Activated naive CD8-positive, alpha-beta T cell treated with anti-CD3 and anti-CD28 coated beads, Interleukin-2, amount 10 ng/mL, durations not matched to agents 7 days and 5 days (primary cell): Measurements from ENCODE around the gene CALR3. TPM values are rescaled to one million over a fixed set of nuclear protein-coding genes. Genes with fewer than 3 reads are reported as not detected.

Experiments
- ATAC-seq: fragments of 150-1000 bp; cut with Tn5 transposase; one replicate; pipeline ENCODE4 v1.10.0; 2021; ENCODE audit warnings: low read depth, moderate library complexity
- POLR2A ChIA-PET: fragments of 350-600 bp; sonication (Branson Sonifier 250); formaldehyde crosslinking; loops from one replicate; lab custom pipeline; 2021; ENCODE audit warnings: antibody characterized with exemption; lab: Charles Lee
- DNase-seq: peaks from one replicate; pipeline ENCODE4 v3.0.0; 2021
- H3K27ac Mint-ChIP-seq: one replicate; pipeline ENCODE4 v1.8.0; 2022; ENCODE audit warnings: mild to moderate bottlenecking, mixed read lengths
- H3K27me3 Mint-ChIP-seq: one replicate; pipeline ENCODE4 v1.8.0; 2022; ENCODE audit warnings: mild to moderate bottlenecking, moderate library complexity, mixed read lengths
- H3K36me3 Mint-ChIP-seq: one replicate; pipeline ENCODE4 v1.8.0; 2021; ENCODE audit warnings: mild to moderate bottlenecking, mixed read lengths
- H3K4me1 Mint-ChIP-seq: one replicate; pipeline ENCODE4 v1.8.0; 2021; ENCODE audit warnings: mixed read lengths
- H3K4me3 Mint-ChIP-seq: one replicate; pipeline ENCODE4 v1.8.0; 2022; ENCODE audit warnings: mild to moderate bottlenecking, moderate library complexity, mixed read lengths
- H3K9me3 Mint-ChIP-seq: one replicate; pipeline ENCODE4 v1.8.0; 2021; ENCODE audit warnings: mixed read lengths
- total RNA-seq, 2 experiments: library from RNA; stranded (reverse); gene quantifications; one replicate each; pipeline ENCODE4 v1.2.3, GENCODE V29; 2021

Gene CALR3
- total RNA-seq, 2 experiments from 2014 or later: not detected

DNA sequence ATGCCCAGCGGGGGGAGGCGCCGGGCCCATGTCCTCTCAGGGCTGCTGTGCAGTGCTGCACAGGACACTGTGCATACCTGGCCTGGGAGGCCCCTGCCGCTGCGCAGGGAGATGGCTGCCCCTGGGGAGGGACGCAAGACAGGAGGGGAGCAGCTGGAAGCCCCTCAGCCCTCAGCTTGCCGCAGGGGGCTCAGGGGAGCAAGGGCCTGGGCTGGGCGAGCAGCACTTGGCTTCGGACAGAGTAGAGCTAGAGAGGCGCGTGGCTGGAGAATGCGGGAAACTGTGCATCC is 35.4 kb upstream of the CALR3 start:
- no peak for ATAC-seq
- peaks cover 17% of the 10 kb centered on the region for H3K36me3 Mint-ChIP-seq
- H3K9me3 Mint-ChIP-seq: no peaks in the 10 kb centered on the region
- H3K4me1 Mint-ChIP-seq: no peaks in the 10 kb centered on the region
- no peak for DNase-seq
- H3K27me3 Mint-ChIP-seq: no peaks in the 10 kb centered on the region
- no peak overlapping the region for H3K4me3 Mint-ChIP-seq
- POLR2A ChIA-PET: interaction anchor here (0.6 kb wide), 1 partner anchor 387 kb away, joined by 3 read pairs; no protein-coding TSS in a partner anchor
- no peak overlapping the region for H3K27ac Mint-ChIP-seq

DNA sequence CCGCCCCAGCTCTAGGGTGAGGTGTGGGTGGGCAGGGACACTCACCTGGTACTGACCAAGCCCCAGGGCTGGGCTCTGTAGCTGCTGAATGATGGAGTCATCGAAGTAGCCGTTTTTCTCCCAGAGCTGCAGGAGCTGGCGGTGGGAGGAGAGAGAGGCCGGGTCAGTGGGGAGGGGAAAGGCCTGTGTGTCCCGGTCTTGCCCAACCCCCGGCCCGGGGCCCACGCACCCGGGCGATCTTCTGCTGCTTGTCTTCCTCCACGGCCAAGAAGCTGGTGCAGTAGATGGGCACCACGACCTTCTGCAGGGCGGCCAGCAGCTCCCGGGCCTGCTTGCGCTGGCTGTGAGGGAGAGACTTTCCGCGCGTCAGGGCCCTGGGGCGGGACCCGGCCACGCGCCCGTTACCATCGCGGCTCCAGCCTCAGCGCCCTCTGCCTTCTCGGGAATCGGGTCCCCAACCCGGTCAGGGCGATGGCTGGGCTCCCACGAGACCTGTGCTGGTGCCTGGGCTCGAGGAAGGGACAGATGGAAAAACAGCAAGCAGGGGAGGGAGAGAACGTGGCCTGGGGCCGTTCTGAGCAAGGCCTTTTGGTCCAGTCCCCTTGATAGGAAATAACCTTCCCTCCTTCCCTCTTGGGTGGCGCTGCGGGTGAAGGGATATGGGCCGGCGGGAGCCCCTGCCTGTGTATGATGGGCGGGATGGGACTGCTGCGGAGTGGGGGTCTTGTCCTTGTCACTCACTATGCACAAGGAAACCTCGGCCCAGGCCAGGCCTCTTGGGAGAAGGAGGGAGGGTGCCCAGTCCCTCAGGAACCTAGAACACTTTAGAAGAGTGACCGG is 34.8 kb upstream of the CALR3 start:
- no peak overlapping the region for H3K4me3 Mint-ChIP-seq
- ATAC-seq (no peak), DNase-seq (no peak)
- no peak overlapping the region for H3K27ac Mint-ChIP-seq
- H3K9me3 Mint-ChIP-seq: no peaks in the 10 kb centered on the region
- H3K4me1 Mint-ChIP-seq: no peaks in the 10 kb centered on the region
- H3K27me3 Mint-ChIP-seq: no peaks in the 10 kb centered on the region
- H3K36me3 Mint-ChIP-seq: peaks cover 16% of the 10 kb centered on the region
- POLR2A ChIA-PET: interaction anchor here (0.6 kb wide), 1 partner anchor 387 kb away, joined by 3 read pairs; no protein-coding TSS in a partner anchor

DNA sequence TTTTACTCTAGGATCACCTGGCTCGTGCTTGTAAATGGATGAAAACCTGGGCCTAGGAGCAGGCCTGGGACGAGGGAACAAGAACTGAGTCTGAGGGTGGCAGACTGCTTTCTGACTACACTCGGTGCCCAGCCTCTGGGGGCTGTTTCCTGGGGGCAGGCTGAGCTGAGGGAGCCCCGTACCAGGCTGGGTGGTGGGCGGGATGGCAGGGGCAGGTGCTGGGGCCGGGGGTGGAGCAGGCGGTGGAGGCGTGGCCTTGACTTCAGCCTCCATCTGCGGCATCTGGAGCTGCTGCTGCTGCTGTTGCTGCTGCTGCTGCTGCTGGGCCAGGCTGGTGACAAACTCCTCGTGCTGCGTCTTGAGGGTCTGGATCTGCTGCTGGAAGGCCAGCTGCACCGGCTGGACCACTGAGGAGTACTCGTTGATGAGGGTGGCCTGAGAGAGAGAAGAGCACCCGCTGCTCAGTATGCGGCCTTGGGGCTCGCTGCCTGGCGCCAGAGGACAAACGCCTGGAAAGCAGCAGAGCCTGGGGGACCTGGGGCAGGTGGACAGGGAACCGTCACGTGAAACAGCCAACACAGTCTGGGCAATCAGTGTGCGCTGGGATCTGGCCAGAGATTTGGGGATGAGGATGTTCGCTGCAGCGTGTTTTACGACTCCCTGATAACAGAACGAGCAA is 33.6 kb upstream of the CALR3 start:
- Mint-ChIP-seq H3K4me3 (no peak overlapping the region), H3K4me1 (no peaks in the 10 kb centered on the region), H3K27me3 (no peaks in the 10 kb centered on the region), H3K9me3 (no peaks in the 10 kb centered on the region), H3K27ac (no peak overlapping the region), H3K36me3 (peaks cover 13% of the 10 kb centered on the region)
- ATAC-seq: no peak
- POLR2A ChIA-PET: no interaction called here
- DNase-seq: no peak

DNA sequence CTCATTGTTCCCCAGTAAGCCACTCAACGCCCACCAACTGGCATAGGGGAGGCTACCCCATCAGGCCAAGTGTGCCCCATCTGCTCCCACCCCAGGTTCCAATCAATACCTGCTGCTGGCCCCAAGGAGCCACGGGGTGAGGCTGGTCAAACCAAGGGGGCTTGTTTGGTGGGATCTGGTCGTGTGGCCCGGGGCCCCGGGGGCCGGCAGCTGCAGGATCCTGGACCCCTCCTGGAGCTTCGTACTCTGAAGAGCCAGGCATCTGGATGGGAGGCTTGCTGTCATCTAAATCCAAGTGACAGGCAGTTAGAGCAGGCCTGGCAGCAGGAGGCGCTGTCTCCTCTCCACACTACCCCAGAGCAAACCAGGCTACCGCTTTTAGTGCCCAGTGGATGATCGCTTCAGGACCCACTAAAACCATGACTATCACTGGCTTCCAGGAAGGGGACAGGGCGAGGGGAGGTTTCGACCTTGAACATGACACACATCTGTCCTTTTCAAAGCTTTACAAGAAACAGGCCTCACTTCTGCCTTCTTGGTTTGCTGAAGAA is 32.1 kb upstream of the CALR3 start:
- no peaks in the 10 kb centered on the region for H3K27me3 Mint-ChIP-seq
- H3K36me3 Mint-ChIP-seq: peaks cover 16% of the 10 kb centered on the region

DNA sequence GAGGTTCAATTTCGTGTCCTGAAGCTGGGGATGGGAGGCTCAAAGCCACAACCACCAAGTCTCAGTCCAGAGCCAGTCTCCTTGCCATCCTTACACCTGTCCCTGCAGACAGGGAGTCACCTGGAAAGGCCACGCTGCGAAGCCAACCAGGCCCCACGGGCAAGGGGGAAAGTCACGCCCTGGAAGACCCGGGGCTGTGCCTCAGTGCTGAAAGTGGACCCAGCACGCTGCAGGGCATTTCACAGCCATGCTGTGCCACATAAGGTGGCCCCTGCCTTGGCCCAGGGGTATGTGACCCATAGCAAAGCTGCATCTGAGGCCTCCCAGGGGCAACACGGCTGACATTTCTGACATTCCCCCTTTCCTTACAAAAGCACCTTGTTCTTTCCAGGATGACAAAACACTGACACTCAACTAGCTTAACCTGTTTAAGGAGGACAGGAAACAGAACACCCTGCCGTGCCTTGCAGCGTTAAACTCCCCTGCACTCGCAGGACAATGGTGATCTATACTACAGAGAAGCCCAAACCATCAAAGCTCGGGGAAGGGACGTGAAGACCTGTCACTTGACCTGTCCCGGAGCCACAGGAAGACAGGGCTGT is 31.5 kb upstream of the CALR3 start:
- POLR2A ChIA-PET: no interaction called here
- H3K27me3 Mint-ChIP-seq: no peaks in the 10 kb centered on the region
- DNase-seq (no peak), ATAC-seq (no peak)
- H3K4me3 Mint-ChIP-seq: no peak overlapping the region
- no peaks in the 10 kb centered on the region for H3K9me3 Mint-ChIP-seq
- H3K27ac Mint-ChIP-seq: no peak overlapping the region
- no peaks in the 10 kb centered on the region for H3K4me1 Mint-ChIP-seq
- H3K36me3 Mint-ChIP-seq: peaks cover 21% of the 10 kb centered on the region

More for the DNA sequence above, 32.1 kb upstream of the CALR3 start:
- H3K4me1 Mint-ChIP-seq: no peaks in the 10 kb centered on the region
- no peaks in the 10 kb centered on the region for H3K9me3 Mint-ChIP-seq
- H3K27ac Mint-ChIP-seq: no peak overlapping the region
- POLR2A ChIA-PET: interaction anchor here (1.3 kb wide), 1 partner anchor 10 kb away, joined by 3 read pairs; no protein-coding TSS in a partner anchor
- H3K4me3 Mint-ChIP-seq: no peak overlapping the region
- DNase-seq (peak; percentile 59), ATAC-seq (peak; percentile 42)

DNA sequence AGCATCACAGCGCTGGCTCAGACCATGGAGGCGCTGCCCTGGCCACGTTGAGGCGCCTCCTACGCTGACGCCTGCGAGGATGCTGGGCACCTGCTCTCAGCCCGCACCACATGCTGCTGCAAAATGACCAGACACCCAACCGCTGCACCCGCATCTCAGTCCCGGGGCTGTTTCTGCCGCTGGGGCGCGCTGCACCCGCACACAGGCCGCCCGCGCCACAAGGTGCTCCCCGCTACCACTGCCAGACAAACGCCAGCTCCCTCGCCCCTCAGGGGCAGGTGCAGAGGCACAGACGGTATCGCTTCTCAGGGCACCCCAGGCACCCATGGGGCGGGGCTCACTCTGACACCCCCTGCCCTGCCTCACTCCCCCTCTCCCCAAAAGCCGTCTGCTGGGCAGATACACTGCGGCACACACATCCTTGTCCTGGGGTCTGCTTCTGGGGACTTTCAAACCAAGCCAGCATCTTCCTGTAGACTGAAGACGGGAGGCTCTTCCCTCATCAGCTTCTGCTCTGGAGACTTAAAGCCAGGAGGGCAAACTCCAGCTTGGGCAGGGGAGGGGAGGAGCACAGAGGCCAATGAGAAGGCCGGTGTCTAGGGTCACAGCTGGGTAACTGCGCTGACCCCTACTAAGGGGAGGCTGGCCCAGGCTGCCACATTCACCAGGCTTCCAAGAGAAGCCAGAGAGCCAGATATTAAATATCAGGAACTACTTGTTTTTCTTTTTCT is 29.9 kb upstream of the CALR3 start:
- H3K27me3 Mint-ChIP-seq: no peaks in the 10 kb centered on the region
- peaks cover 14% of the 10 kb centered on the region for H3K36me3 Mint-ChIP-seq
- ATAC-seq: no peak
- H3K4me1 Mint-ChIP-seq: no peaks in the 10 kb centered on the region
- H3K4me3 Mint-ChIP-seq: no peak overlapping the region
- DNase-seq: no peak
- H3K9me3 Mint-ChIP-seq: no peaks in the 10 kb centered on the region
- POLR2A ChIA-PET: no interaction called here
- no peak overlapping the region for H3K27ac Mint-ChIP-seq

GRCh38 chr19:16524991-16525734 is 29.2 kb upstream of the CALR3 start:
- H3K36me3 Mint-ChIP-seq: peaks cover 14% of the 10 kb centered on the region

GRCh38 chr19:16522559-16523377 is 26.8 kb upstream of the CALR3 start:
- H3K9me3 Mint-ChIP-seq: no peaks in the 10 kb centered on the region
- POLR2A ChIA-PET: interaction anchor here (0.9 kb wide), 1 partner anchor 44 kb away, joined by 3 read pairs; no protein-coding TSS in a partner anchor
- peaks cover 20% of the 10 kb centered on the region for H3K36me3 Mint-ChIP-seq
- H3K4me1 Mint-ChIP-seq: peaks cover under 1% of the 10 kb centered on the region
- no peak for ATAC-seq
- no peak overlapping the region for H3K4me3 Mint-ChIP-seq
- no peaks in the 10 kb centered on the region for H3K27me3 Mint-ChIP-seq
- no peak for DNase-seq
- H3K27ac Mint-ChIP-seq: no peak overlapping the region

More at GRCh38 chr19:16524991-16525734, 29.2 kb upstream of the CALR3 start:
- H3K4me3 Mint-ChIP-seq: no peak overlapping the region
- H3K4me1 Mint-ChIP-seq: no peaks in the 10 kb centered on the region
- ATAC-seq: no peak
- POLR2A ChIA-PET: no interaction called here
- DNase-seq: no peak
- no peaks in the 10 kb centered on the region for H3K9me3 Mint-ChIP-seq
- no peaks in the 10 kb centered on the region for H3K27me3 Mint-ChIP-seq
- H3K27ac Mint-ChIP-seq: no peak overlapping the region

DNA sequence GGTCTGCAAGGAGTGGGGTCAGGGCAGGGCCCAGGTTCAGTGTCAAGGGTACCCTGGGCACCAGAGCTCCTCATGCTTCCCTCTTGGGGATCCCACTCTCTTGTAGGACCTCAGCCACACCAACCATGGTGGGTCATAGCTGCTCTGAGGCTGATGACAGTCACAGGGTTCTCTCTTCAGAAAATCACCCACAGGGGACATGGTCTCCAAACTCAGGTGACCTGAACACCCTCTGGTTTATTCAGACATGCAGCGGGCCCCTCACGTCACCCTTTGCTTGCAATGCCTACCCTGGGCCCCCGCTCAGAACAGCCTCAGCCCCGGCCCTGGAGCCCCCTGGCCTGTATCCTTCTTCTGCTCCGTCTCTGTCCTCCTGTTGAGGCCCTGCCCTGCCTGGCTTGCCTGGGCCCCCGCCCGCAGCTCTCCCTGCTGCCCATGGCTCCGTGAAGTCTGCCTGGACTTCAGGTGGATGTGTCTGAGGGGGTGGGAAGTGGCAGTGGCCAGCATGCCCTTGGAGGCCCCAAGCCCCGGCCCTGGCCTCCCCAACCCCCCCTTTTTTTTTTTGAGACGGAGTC is 25.8 kb upstream of the CALR3 start:
- POLR2A ChIA-PET: interaction anchor here (0.9 kb wide), 1 partner anchor 44 kb away, joined by 3 read pairs; no protein-coding TSS in a partner anchor
- Mint-ChIP-seq H3K36me3 (peaks cover 19% of the 10 kb centered on the region), H3K27ac (no peak overlapping the region)

DNA sequence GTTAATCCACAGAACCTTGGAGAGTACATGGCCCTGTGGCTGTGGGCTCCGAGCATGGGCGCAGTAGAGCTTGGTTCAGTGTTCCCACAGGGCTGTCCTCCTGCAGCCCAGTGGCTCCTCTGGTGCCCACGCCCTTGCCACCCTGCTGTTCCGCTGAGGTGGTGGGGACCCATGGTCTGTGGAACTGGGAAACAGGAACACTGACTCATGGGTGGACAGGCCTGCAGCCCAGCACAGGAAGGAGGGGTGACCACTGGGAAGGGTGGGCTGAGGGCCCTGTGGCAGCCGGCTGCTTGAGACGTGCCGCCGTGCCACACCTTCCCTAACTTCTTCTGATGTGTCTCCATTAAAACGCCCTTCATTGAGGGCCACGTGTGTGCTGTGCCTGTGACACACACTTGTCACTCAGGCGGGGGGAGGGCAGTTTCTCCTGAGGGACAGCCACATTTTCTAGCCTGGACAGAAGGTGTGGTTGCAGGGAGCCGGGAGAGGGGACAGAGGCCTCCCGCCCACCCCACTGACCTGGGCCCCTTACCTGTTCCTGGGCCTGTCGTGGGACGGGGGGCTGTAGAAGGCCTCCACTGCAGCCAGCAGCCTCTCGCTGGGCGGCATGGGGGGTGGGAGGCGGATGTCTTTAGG is 25.1 kb upstream of the CALR3 start:
- Mint-ChIP-seq H3K27ac (no peak overlapping the region), H3K9me3 (no peaks in the 10 kb centered on the region)

More for the DNA sequence above, 25.8 kb upstream of the CALR3 start:
- no peaks in the 10 kb centered on the region for H3K9me3 Mint-ChIP-seq
- ATAC-seq (no peak), DNase-seq (no peak)
- H3K4me1 Mint-ChIP-seq: peaks cover 8% of the 10 kb centered on the region
- no peak overlapping the region for H3K4me3 Mint-ChIP-seq
- no peaks in the 10 kb centered on the region for H3K27me3 Mint-ChIP-seq

More for the DNA sequence above, 25.1 kb upstream of the CALR3 start:
- H3K36me3 Mint-ChIP-seq: peaks cover 19% of the 10 kb centered on the region
- no peaks in the 10 kb centered on the region for H3K27me3 Mint-ChIP-seq
- POLR2A ChIA-PET: no interaction called here
- DNase-seq: no peak
- ATAC-seq: no peak
- peaks cover 8% of the 10 kb centered on the region for H3K4me1 Mint-ChIP-seq
- H3K4me3 Mint-ChIP-seq: no peak overlapping the region
